DMS153 (cell line): Measurements from ENCODE around the gene MC5R.

Experiments used
- DNase-seq: peaks from one replicate; lab custom pipeline; 2025; lab: John Stamatoyannopoulos, UW

Gene MC5R

GRCh38 chr18:13823707-13824395 lies at the start of gene MC5R:
TSS of gene MC5R (plus strand) at chr18:13824149. CDS start at chr18:13825766, 1,617 bp downstream.
- no peak for DNase-seq

GRCh38 chr18:13775058-13775457 lies 48.9 kb upstream of the MC5R start:
- no peak for DNase-seq

GRCh38 chr18:13791181-13791580 lies 32.8 kb upstream of the MC5R start:
- no peak for DNase-seq

GRCh38 chr18:13793819-13794218 lies 30.1 kb upstream of the MC5R start:
- no peak for DNase-seq

GRCh38 chr18:13796515-13796914 lies 27.4 kb upstream of the MC5R start:
- DNase-seq = no peak

GRCh38 chr18:13797157-13797611 lies 26.8 kb upstream of the MC5R start:
- no peak for DNase-seq

- DNase-seq = no peak
Measured at GRCh38 chr18:13799396-13799795, 24.6 kb upstream of the MC5R start.

- no peak for DNase-seq
Measured at GRCh38 chr18:13800505-13801259, 23.3 kb upstream of the MC5R start.

- no peak for DNase-seq
Measured at GRCh38 chr18:13801260-13801601, 22.7 kb upstream of the MC5R start.

- no peak for DNase-seq
Measured at GRCh38 chr18:13804305-13804704, 19.6 kb upstream of the MC5R start.

GRCh38 chr18:13808294-13809042 lies 15.5 kb upstream of the MC5R start:
- no peak for DNase-seq

GRCh38 chr18:13809043-13809430 lies 14.9 kb upstream of the MC5R start:
- DNase-seq = no peak

- no peak for DNase-seq
Measured at GRCh38 chr18:13809531-13810255, 14.3 kb upstream of the MC5R start.

GRCh38 chr18:13810950-13811485 lies 12.9 kb upstream of the MC5R start:
- DNase-seq = no peak

- DNase-seq = no peak
Measured at GRCh38 chr18:13811993-13812392, 12.0 kb upstream of the MC5R start.

- no peak for DNase-seq
Measured at GRCh38 chr18:13813271-13813849, 10.6 kb upstream of the MC5R start.

GRCh38 chr18:13826209-13826608 lies 2.3 kb downstream of the MC5R start:
- no peak for DNase-seq

- no peak for DNase-seq
Measured at GRCh38 chr18:13831864-13832508, 8.0 kb downstream of the MC5R start.

GRCh38 chr18:13834496-13835015 lies 10.6 kb downstream of the MC5R start:
- no peak for DNase-seq

GRCh38 chr18:13835202-13835601 lies 11.3 kb downstream of the MC5R start:
- DNase-seq = no peak

GRCh38 chr18:13836559-13836958 lies 12.6 kb downstream of the MC5R start:
- DNase-seq = no peak
